Esophagus muscularis mucosa (tissue), 3 donors: ENCODE data around the gene CEL.
"Not testable (repeated sequence)": the region's sequence is repeated elsewhere in the genome, so short reads cannot be mapped to it uniquely, and the experiment has no call there.

ENCODE experiments used
- CTCF ChIP-seq, 3 experiments: fragments of 200-600 bp in 2 of 3; fragments of 450-650 bp in 1 of 3; sonication (generic) in 2 of 3; IDR thresholded peaks; one replicate each; pipeline ENCODE4 v1.5.1; 2017 to 2019; ENCODE audit warnings: antibody characterized with exemption in 3 of 3, mild to moderate bottlenecking in 2 of 3, moderate library complexity in 1 of 3
- POLR2AphosphoS5 ChIP-seq, 2 donors: sonication (generic); formaldehyde crosslinking; IDR thresholded peaks; one replicate each; pipeline ENCODE4 v1.6.1; 2017; ENCODE audit warnings: antibody characterized with exemption in 2 of 2

- TF ChIP-seq CTCF, POLR2AphosphoS5 (IDR thresholded peaks at IDR 0.05): not testable (repeated sequence)
These were observed 19.3 kb downstream of the CEL start for GRCh38 chr9:133080786-133081779.
